Ureter (tissue), 1 donor: ENCODE data around the gene HNRNPK. TPM values are rescaled to one million over a fixed set of nuclear protein-coding genes. Genes with fewer than 3 reads are reported as not detected.

Source experiments
- DNase-seq: peaks from one replicate; pipeline ENCODE4 v3.0.0-alpha.2; 2020; ENCODE audit warnings: low spot score
- total RNA-seq: library from RNA; stranded (reverse); gene quantifications from one replicate; pipeline ENCODE4 v1.2.4, GENCODE V29; 2023
- donor health status: DM: yes; HTN: yes; CAD: no.

Gene HNRNPK
- total RNA-seq: 600 TPM

GRCh38 chr9:83979812-83980394, at the start of gene HNRNPK:
TSS of gene HNRNPK (minus strand) at chr9:83980215. CDS start at chr9:83978252, 1,963 bp downstream.
- DNase-seq: peak; percentile 100

DNA sequence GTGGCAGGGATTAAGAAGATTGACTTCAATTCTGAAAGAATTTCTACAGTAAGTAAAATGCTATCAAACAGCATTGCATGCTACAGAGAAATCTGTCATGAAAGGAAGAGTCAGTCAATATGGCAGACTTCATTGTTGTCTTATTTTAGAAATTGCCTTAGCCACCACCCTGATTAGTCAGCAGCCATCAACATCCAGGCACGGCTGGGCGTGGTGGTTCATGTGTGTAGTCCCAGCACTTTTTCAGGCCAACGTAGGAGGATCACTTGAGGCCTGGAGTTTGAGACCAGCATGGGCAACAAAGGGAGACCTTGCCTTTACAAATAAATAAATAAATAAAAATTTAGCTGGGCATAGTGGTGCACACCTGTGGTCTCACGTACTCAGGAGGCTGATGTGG, 47.2 kb upstream of the HNRNPK start:
- no peak for DNase-seq

GRCh38 chr9:84024041-84024575, 44.1 kb upstream of the HNRNPK start:
- DNase-seq: no peak

GRCh38 chr9:84007662-84008061, 27.6 kb upstream of the HNRNPK start:
- DNase-seq: no peak

DNA sequence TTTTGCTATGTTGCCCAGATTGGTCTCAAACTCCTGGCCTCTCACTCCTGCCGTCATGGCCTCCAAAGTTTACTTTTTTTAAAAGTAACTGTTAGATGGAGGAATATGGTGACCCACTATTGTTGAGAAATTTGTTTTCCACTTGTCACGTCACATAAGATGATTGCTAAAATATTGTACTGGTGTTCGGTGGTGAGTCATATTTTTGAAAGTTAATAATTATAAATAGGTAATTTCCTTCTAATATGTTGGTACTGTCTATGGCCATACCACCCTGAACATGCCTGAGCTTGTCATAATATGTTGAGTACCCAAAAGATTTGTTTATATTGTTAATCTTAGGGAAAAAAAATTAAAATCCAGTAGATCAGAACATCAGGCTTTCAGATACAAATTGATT, 23.2 kb upstream of the HNRNPK start:
- DNase-seq: no peak

GRCh38 chr9:84002344-84002743, 22.3 kb upstream of the HNRNPK start:
- no peak for DNase-seq

DNA sequence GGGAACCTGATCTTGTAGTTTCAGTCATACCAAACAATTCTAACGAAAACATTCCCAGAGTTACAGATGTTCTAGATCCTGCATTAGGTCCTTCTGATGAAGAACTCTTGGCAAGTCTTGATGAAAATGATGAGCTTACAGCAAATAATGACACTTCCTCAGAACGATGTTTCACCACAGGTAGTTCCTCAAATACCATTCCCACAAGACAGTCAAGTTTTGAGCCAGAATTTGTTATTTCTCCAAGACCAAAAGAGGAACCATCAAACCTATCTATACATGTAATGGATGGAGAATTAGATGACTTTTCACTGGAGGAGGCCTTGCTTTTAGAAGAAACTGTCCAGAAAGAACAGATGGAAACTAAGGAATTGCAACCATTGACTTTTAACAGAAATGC, 21.6 kb upstream of the HNRNPK start:
- DNase-seq: no peak

DNA sequence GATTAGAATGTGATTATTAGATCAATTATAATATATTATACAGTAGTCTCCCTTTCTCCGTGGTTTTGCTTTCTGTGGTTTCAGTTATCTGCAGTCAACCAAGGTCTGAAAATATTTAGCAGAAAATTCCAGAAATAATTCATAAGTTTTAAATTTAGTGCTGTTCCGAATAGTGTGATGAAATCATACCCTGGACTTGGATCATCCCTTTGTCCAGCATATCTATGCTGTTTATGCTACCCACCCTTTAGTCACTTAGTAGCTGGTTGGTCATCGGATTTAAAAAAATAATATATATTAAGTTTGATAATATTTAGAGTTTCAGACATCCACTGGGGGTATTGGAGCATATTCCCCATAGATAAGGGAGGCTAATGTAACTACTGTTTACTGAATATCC, 20.2 kb upstream of the HNRNPK start:
- no peak for DNase-seq

DNA sequence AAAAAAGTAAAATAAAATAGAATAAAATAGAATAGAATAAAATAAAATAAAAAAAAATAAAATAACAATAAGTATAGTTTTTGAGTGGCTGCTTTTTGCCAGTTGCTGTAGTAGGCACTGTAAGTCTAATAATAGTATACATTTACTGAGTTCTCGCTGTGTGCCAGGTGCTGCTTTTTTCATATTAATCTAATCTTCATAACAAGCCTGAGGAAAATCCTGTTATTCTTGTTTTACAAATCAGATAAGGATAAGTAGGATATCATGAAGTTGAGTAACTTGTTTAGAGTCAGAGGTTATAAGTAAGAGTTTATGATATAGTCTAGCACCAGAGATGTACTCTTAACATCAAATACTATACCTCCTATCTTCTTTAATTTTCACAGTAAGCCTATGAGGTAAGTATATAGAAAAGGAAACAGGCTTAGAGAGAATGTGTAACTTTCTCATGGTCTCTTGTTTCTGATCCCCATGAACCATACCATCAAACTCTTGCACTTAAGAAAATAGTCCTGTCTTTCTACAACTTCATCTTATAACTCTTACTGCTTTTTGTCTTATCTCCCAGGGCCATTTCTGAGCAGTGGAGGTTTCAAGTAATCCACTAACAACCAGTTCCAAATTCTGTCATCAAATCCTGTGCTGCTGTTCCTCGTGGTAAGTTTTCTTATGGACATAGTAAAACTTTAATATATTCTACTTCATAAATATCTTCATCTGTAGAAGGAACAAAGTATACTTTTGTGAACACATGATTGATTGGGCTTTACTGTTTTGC, 19.3 kb upstream of the HNRNPK start:
- no peak for DNase-seq

DNA sequence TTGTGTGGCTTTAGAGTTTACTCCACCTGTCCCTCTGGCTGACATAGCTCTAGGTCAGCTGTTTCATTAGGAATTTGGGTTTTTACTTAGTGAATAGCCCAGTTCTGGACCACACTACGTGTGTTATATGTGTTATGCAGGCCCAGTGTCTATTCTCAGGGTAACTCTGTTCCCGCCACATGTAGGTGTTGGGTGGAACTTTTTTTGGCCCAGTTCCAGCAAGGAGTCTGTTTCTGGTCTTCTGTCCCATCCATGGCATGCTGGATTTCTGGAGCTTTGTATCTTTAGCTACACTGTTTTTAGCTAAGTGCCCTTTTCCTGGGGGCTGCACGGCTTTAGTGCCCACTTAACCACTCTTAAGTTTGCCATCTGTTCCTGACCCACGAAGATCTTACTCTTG, 16.1 kb upstream of the HNRNPK start:
- DNase-seq: no peak

DNA sequence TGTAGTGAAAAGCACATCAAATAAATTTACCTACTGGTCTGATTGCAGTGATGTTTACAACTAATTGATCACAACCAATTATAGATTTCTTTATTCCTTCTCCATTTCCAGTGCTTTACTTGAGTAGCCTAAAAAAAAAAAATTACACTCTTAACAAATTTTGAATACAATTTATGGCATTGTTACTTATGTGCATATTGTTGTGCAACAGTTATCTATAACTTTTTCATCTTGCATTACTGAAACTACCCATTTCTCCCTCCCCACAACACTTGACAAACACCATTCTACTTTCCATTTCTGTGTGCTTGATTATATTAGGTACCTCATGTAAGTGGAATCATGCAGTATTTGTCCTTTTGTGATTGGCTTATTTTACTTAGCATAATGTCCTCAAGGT, 12.9 kb upstream of the HNRNPK start:
- no peak for DNase-seq

DNA sequence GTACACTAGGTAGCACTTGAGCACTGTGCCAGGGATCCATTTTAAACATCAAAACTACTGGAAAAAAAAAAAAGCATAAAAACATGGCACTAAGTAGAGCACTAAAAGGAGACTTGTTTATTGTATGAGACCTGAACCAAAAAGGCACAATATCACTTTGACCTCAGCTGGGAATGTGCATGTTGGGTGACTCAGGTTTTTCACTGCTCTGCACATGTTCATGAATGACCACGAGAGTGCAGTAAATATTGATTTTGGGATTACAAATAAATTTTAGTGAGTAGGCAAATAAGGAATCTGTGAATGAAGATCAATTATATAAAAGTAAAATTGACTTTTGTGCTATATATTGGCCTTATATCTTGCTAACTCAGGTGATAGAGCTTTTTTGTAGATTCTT, 12.4 kb upstream of the HNRNPK start:
- no peak for DNase-seq

GRCh38 chr9:83991355-83991754, 11.3 kb upstream of the HNRNPK start:
- DNase-seq: no peak

GRCh38 chr9:83988411-83988810, 8.4 kb upstream of the HNRNPK start:
- DNase-seq: no peak

DNA sequence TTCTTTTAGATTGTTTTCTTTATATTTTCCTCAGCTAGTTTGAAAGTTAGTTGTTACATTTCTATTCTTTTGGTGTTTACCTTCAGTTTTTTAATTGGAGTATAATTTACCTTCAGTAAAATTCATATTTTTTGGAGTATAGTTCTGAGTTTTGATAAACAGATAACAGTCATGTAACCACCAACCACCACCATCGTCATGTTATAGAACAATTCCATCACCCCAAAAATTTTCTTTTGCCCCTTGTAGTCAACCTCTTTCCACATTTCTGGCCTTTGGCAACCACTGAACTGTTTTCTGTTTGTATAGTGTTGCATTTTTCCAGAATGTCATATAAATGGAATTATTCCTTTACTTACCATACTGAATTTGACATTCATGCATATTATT, 7.4 kb upstream of the HNRNPK start:
- DNase-seq: no peak

GRCh38 chr9:83986765-83987401, 6.9 kb upstream of the HNRNPK start:
- no peak for DNase-seq

DNA sequence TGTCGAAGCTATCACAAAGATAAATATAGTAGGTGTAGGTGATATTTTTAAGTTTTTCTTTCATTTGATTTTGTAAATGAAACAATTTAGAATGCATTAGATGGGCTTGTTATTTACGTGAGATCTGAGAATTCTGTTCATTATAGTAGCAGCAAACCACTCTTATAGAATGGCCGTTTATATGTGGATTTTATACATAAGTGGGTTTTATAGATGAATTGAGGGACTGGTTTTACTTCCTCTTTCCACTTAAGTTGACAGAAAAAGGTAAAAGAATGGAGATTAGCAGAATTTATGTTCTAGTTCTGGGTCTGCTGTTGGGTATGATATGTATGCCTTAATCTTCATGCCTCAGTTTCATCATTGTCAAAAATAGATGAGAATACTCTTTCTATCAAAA, 6.2 kb upstream of the HNRNPK start:
- DNase-seq: no peak

GRCh38 chr9:83981126-83981871, 1.3 kb upstream of the HNRNPK start:
- peak; percentile 62 for DNase-seq

GRCh38 chr9:83980395-83981125, 545 bp upstream of the HNRNPK start, which contains the start of gene RMI1:
TSS of gene RMI1 (plus strand) at chr9:83980805. CDS start at chr9:84000987, 20,182 bp downstream.
- peak; percentile 100 for DNase-seq

DNA sequence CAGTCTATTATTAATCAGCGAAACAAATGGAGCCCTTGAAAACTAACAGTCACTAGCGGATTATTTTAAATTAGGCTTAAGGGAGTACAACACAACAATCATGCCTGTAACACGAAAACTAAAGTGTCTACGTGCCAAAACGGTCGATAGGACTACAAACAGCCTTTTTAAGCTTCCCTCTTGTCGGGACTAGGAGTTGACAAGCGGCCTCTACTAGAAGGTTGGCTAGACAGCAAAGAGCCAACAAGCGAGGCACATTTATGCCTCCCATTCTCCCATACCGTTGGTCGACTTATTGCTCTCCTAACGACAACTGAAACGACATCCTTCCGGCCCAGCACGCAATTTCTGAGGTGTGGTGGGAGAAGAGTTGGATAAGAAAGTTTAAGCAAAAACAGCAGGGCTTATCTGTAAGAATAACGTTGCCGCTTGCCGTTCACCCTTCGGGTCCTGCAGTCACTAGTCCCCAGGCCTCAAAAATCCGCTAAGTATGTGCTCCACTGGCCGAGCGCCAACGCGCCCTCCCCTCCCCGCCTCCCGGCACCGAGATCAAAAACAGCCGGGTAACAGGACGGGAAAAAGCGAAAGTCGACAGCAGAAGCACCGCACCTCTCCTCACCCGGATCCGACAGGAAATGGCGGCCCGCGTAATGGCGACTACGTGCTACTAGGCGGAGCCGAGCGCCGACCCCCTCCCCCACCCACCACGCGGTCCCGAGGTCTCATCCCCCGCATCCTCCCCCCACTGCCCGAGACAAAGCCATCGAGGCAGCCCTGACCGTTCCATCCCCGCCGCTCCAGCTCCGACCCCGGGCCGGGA, 813 bp downstream of the HNRNPK start:
- DNase-seq: peak; percentile 90
